ENCODE results near the gene DAP3.
A peak's percentile ranks its signal among the peaks of the same experiment; 100 is the strongest.
"Not testable (repeated sequence)": the region's sequence is repeated elsewhere in the genome, so short reads cannot be mapped to it uniquely, and the experiment has no call there.

The DAP3 gene

DNA sequence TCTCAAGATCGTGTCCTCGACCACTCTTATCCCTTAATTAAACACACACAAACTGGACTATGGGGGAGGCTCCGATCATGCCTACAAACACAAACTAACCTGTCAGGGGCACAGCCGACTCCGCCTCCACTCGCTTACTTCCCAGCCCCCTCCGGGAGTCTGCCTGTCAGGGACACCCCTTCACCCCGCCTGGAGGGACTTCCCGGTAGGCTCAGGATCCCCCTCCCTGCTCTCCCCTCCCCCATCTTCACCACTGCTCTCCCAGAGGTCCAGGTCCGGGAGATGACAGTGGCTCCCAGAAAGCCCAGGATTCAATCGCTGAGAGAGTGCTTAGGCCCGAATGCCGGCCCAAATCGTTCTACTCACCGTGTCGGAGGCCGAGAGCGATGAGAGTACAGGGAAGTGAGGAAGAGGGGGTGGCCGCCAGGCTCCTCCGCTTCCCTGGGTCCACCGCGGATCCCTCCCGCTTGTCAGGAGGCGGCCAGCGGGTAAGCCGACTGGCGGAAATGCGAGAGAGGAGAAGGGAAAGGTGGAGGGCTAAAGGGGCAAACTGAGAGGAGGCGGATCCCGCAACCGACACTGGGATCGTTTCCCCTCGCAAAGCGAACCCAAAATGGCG, 1.1 kb upstream of the DAP3 start:
- not testable (repeated sequence) for DNase-seq (ENCODE audit: low read depth); H3K9me3 ChIP-seq (ENCODE audit: control insufficient read depth, low read length); H3K27me3 ChIP-seq (replicated peaks; ENCODE audit: control insufficient read depth, insufficient read depth, low read length)
- H3K36me3 ChIP-seq (ENCODE audit: control insufficient read depth, insufficient read depth, low read length, severe bottlenecking) = peaks cover 16% of the 10 kb centered on the region
- H3K4me3 ChIP-seq (ENCODE audit: low read length) = peak overlapping the region; percentile 99
- H3K4me1 ChIP-seq (ENCODE audit: control insufficient read depth, insufficient read depth, low read length) = peaks cover 24% of the 10 kb centered on the region
- peak overlapping the region; percentile 100 for H3K9ac ChIP-seq (ENCODE audit: low read length)

DNA sequence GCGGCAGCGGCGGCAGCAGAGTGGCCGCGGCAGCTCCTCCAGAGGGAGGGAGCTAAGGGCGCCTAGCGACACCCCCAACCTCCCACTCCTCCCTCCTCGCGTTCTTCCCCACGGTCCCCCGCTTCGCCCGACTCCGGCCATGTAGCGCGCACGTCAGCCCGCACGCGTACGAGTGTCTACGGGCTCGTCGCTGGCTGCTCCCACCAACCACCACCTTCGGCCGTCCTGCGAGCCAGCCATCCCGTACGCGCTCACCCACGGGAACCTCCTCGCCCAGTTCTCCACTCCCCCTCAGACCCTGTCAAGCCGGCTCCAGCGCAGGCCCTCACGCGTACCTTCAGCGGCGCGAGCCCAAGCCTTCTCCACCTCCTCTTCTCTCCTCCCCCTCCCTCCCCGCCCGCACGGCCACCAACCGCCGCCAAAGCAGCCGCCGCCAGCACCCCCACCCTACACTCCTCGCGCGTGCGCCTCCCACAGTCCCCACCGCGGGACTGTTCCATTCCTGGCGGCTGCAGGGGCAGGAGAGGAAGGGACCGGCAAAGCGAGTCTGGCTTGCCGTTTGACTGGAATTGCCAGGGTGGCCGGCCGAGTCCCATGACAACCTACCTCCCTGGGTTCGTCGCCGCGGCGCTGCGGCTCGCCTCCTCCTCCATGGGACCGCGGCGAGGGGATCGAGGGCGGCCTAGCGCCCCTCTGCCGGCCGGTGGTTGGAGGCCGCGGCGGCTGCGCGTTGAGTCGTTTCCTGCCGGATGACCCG, 389 bp upstream of the DAP3 start, which contains the start of gene YY1AP1:
TSS of gene YY1AP1 (minus strand) at position 451 of the 757 bp plus-strand sequence. CDS start 8,338 bp downstream, outside the sequence.
- H3K9ac ChIP-seq (ENCODE audit: low read length) = peak within 1 kb of the TSS; percentile 100
- no peaks in the 10 kb centered on the region for H3K9me3 ChIP-seq (ENCODE audit: control insufficient read depth, low read length)
- H3K4me1 ChIP-seq (ENCODE audit: control insufficient read depth, insufficient read depth, low read length) = peaks cover 24% of the 10 kb centered on the region
- H3K4me3 ChIP-seq (ENCODE audit: low read length) = peak within 1 kb of the TSS; percentile 99
- DNase-seq (ENCODE audit: low read depth) = peak; percentile 96
- no peaks in the 10 kb centered on the region for H3K27me3 ChIP-seq (replicated peaks; ENCODE audit: control insufficient read depth, insufficient read depth, low read length)
- peaks cover 16% of the 10 kb centered on the region for H3K36me3 ChIP-seq (ENCODE audit: control insufficient read depth, insufficient read depth, low read length, severe bottlenecking)

DNA sequence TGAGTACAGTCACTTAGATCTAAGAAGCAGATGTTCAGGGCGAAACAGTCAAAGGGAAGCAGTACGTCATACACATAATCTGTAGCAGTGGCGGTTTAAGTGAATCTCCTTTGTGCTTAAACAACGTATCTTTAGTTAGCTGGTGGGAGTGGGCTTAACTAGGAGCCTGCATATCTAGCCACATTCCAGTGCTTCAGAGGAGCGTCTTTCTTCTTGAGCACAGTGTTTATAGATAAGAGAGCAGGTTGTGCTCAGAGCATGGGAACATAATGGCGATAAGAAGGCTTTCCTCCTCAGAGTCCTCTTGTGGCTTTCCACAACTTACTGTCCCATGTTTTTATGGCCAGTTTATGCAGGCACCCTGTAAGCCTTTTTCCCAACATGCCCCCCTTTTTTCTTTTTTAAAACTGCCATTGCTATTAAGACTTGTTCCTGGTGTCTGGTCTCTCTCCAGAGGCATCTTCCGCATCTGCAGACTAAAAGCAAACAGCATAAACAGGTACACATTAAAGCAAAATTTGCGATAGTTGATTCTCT, 3.2 kb downstream of the DAP3 start:
- Histone ChIP-seq H3K9ac (ENCODE audit: low read length) (no peak overlapping the region), H3K9me3 (ENCODE audit: control insufficient read depth, low read length) (no peaks in the 10 kb centered on the region), H3K4me1 (ENCODE audit: control insufficient read depth, insufficient read depth, low read length) (peaks cover 17% of the 10 kb centered on the region), H3K27me3 (replicated peaks; ENCODE audit: control insufficient read depth, insufficient read depth, low read length) (no peaks in the 10 kb centered on the region), H3K36me3 (ENCODE audit: control insufficient read depth, insufficient read depth, low read length, severe bottlenecking) (peaks cover 16% of the 10 kb centered on the region), H3K4me3 (ENCODE audit: low read length) (no peak overlapping the region)
- no peak for DNase-seq (ENCODE audit: low read depth)

DNA sequence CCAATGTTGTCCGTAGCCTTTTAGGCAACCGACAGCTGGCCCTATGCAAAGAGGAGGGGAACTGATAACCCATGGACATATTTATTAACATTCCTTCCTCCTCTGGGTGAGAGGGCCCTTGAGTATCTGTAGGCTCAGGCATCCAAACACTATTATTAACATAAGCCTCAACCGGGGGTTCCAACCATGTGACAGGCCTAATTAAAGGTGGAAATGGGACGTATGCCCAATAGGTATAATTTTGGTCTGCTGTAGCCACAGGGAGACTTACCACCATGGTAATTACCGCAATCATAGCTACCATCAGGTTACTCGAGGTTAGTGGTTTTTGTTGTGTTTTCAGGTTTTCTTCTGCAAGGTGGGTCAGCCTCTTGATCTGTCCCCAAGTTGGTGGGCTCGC, 5.3 kb downstream of the DAP3 start:
- DNase-seq (ENCODE audit: low read depth) = no peak
- Histone ChIP-seq H3K27me3 (replicated peaks; ENCODE audit: control insufficient read depth, insufficient read depth, low read length) (no peaks in the 10 kb centered on the region), H3K4me1 (ENCODE audit: control insufficient read depth, insufficient read depth, low read length) (peaks cover 24% of the 10 kb centered on the region), H3K36me3 (ENCODE audit: control insufficient read depth, insufficient read depth, low read length, severe bottlenecking) (peaks cover 16% of the 10 kb centered on the region), H3K9me3 (ENCODE audit: control insufficient read depth, low read length) (no peaks in the 10 kb centered on the region), H3K4me3 (ENCODE audit: low read length) (no peak overlapping the region), H3K9ac (ENCODE audit: low read length) (no peak overlapping the region)

DNA sequence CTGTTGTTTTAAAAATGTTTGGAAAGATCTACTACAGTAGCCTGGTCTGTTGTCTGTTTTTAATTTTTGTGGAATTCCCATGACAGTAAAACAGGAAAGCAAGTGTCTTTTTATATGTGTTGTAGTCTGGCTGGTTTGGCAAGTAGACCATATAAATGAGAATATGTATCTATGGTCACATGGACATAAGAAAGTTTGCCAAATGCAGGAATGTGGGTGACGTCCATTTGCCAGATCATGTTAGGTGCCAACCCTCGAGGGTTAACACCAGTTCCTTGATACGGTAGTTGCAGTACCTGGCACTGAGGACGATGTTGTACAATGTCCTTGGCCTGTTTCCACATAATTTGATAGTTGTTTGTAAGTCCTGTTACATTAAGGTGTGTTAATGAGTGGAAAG, 6.2 kb downstream of the DAP3 start:
- no peak overlapping the region for H3K9ac ChIP-seq (ENCODE audit: low read length)
- H3K27me3 ChIP-seq (replicated peaks; ENCODE audit: control insufficient read depth, insufficient read depth, low read length) = no peaks in the 10 kb centered on the region
- peaks cover 16% of the 10 kb centered on the region for H3K36me3 ChIP-seq (ENCODE audit: control insufficient read depth, insufficient read depth, low read length, severe bottlenecking)
- no peak overlapping the region for H3K4me3 ChIP-seq (ENCODE audit: low read length)
- peaks cover 21% of the 10 kb centered on the region for H3K4me1 ChIP-seq (ENCODE audit: control insufficient read depth, insufficient read depth, low read length)
- DNase-seq (ENCODE audit: low read depth) = no peak
- no peaks in the 10 kb centered on the region for H3K9me3 ChIP-seq (ENCODE audit: control insufficient read depth, low read length)

DNA sequence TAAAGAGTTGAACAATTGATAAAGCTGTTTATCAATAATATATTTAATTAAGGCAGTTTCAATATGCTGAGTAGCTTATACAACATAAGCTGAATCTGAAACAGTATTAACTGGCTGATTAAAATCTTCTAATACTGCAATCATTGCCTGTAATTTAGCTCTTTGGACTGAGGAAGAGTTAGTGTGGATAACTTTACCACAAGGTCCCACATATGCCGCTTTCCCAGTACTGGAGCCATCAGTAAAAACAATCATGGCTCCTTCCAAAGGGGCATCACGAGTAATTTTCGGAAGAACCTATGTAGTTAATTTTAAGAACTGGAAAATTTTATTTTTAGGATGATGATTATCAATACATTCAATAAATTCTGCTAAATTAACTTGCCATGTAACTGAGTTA, 6.7 kb downstream of the DAP3 start:
- DNase-seq (ENCODE audit: low read depth) = no peak
- H3K27me3 ChIP-seq (replicated peaks; ENCODE audit: control insufficient read depth, insufficient read depth, low read length) = no peaks in the 10 kb centered on the region
- no peaks in the 10 kb centered on the region for H3K9me3 ChIP-seq (ENCODE audit: control insufficient read depth, low read length)
- H3K4me3 ChIP-seq (ENCODE audit: low read length) = no peak overlapping the region
- H3K9ac ChIP-seq (ENCODE audit: low read length) = no peak overlapping the region
- peaks cover 16% of the 10 kb centered on the region for H3K4me1 ChIP-seq (ENCODE audit: control insufficient read depth, insufficient read depth, low read length)
- H3K36me3 ChIP-seq (ENCODE audit: control insufficient read depth, insufficient read depth, low read length, severe bottlenecking) = peaks cover 16% of the 10 kb centered on the region

DNA sequence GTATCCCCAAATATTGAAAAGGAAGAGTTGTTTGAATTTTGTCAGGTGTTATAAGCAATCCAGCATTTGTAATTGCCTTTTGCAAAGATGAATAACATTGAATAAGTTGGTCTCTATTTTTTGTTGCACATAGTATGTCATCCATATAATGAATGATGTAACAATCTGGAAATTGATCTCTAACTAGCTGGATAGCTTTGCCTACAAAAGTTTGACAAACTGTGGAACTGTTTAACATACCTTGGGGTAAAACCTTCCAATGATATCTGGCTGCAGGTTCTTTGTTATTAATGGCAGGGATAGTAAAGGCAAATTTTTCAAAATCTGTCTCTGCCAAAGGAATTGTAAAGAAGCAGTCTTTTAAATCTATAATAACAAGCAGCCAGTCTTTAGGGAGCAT, 7.6 kb downstream of the DAP3 start:
- no peak overlapping the region for H3K4me3 ChIP-seq (ENCODE audit: low read length)
- peaks cover 10% of the 10 kb centered on the region for H3K36me3 ChIP-seq (ENCODE audit: control insufficient read depth, insufficient read depth, low read length, severe bottlenecking)
- no peak for DNase-seq (ENCODE audit: low read depth)
- H3K4me1 ChIP-seq (ENCODE audit: control insufficient read depth, insufficient read depth, low read length) = peaks cover 15% of the 10 kb centered on the region
- no peaks in the 10 kb centered on the region for H3K27me3 ChIP-seq (replicated peaks; ENCODE audit: control insufficient read depth, insufficient read depth, low read length)
- H3K9me3 ChIP-seq (ENCODE audit: control insufficient read depth, low read length) = no peaks in the 10 kb centered on the region
- H3K9ac ChIP-seq (ENCODE audit: low read length) = no peak overlapping the region

DNA sequence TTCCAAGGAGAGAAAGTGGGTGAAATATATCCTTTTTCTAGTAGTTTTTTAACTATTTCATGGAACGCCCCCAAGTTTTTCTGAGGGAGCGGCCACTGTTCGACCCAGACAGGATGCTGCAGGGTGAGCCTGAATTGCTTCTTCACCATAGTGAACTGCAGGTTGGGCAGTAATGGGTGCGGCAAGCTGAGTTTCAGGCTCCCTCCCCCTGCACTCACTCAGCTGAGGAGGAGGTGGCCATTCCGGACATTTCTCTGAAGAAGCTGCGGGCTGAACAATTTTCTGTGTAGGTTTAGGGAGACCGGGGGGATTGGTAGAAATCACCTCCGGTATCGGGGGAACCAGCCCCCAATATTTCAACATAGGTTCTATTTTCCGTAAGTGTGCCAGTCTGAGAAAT, 8.2 kb downstream of the DAP3 start:
- DNase-seq (ENCODE audit: low read depth) = no peak
- H3K4me1 ChIP-seq (ENCODE audit: control insufficient read depth, insufficient read depth, low read length) = peaks cover 15% of the 10 kb centered on the region
- no peaks in the 10 kb centered on the region for H3K27me3 ChIP-seq (replicated peaks; ENCODE audit: control insufficient read depth, insufficient read depth, low read length)
- H3K9ac ChIP-seq (ENCODE audit: low read length) = no peak overlapping the region
- H3K9me3 ChIP-seq (ENCODE audit: control insufficient read depth, low read length) = no peaks in the 10 kb centered on the region
- peaks cover 5% of the 10 kb centered on the region for H3K36me3 ChIP-seq (ENCODE audit: control insufficient read depth, insufficient read depth, low read length, severe bottlenecking)
- H3K4me3 ChIP-seq (ENCODE audit: low read length) = no peak overlapping the region

DNA sequence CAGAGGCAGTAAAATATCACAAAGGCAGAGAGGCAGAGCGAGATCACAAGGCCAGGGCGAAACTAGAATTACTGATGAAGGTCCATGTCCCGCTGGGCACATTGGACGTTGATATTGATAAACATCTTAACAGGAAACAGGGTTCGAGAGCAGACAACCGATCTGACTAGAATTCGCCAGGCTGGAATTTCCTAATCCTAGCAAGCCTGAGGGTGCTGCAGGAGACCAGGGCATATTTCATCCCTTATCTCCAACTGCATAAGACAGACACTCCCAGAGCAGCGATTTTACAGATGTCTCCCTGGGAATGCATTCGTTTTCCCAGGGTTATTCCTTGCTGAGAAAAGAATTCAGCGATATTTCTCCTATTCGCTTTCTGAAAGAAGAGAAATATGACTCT, 8.7 kb downstream of the DAP3 start:
- peaks cover 15% of the 10 kb centered on the region for H3K4me1 ChIP-seq (ENCODE audit: control insufficient read depth, insufficient read depth, low read length)
- H3K9me3 ChIP-seq (ENCODE audit: control insufficient read depth, low read length); H3K27me3 ChIP-seq (replicated peaks; ENCODE audit: control insufficient read depth, insufficient read depth, low read length); H3K4me3 ChIP-seq (ENCODE audit: low read length); H3K9ac ChIP-seq (ENCODE audit: low read length); H3K36me3 ChIP-seq (ENCODE audit: control insufficient read depth, insufficient read depth, low read length, severe bottlenecking); DNase-seq (ENCODE audit: low read depth): not testable (repeated sequence)

DNA sequence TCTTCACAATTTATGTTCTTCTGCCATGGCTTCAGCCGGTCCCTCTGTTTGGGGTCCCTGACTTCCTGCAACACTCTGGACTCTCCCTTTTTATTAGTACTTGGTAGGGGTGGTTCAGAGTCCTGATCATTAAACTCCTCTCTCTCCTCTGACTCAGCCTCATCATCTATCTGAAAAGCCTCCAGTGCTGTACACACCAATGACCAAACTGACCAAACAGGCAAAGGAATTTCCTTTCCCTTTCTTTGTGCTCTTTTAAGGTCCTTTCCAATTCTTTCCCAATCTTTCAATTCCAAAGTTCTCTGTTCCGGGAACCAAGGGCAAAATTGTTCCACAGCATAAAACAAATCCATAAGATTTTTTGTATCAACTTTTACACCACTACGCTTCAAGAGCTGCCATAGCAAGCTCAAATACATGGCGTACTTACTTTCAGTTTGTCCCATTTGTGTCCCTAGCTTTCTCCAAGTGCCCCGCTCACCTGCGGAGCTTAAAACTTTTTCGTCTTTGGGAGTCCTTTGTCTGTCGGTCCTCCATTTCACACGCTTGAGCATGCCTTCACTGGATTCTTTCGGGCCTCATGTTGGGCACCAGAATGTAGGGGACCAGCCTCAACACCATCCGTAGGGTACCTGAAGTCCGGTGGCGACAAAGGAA, 9.6 kb downstream of the DAP3 start:
- Histone ChIP-seq H3K36me3 (ENCODE audit: control insufficient read depth, insufficient read depth, low read length, severe bottlenecking) (no peaks in the 10 kb centered on the region), H3K4me1 (ENCODE audit: control insufficient read depth, insufficient read depth, low read length) (peaks cover 15% of the 10 kb centered on the region), H3K4me3 (ENCODE audit: low read length) (no peak overlapping the region), H3K9ac (ENCODE audit: low read length) (no peak overlapping the region), H3K9me3 (ENCODE audit: control insufficient read depth, low read length) (no peaks in the 10 kb centered on the region), H3K27me3 (replicated peaks; ENCODE audit: control insufficient read depth, insufficient read depth, low read length) (no peaks in the 10 kb centered on the region)
- DNase-seq (ENCODE audit: low read depth) = peak; percentile 38

DNA sequence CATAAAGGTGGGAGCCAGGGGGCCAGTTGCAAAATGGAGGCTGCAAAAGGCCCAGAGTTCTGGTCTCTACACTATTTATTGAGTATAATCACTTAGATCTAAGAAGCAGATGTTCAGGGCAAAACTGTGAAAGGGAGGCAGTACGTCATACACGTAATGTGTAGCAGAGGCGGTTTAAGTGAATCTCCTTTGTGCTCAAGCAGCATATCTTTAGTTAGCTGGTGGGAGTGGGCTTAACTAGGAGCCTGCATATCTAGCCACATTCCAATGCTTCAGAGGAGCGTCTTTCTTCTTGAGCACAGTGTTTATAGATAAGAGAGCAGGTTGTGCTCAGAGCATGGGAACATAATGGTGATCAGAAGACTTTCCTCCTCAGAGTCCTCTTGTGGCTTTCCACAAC, 10.2 kb downstream of the DAP3 start:
- not testable (repeated sequence) for H3K4me3 ChIP-seq (ENCODE audit: low read length); DNase-seq (ENCODE audit: low read depth); H3K36me3 ChIP-seq (ENCODE audit: control insufficient read depth, insufficient read depth, low read length, severe bottlenecking); H3K9me3 ChIP-seq (ENCODE audit: control insufficient read depth, low read length); H3K9ac ChIP-seq (ENCODE audit: low read length); H3K27me3 ChIP-seq (replicated peaks; ENCODE audit: control insufficient read depth, insufficient read depth, low read length)
- H3K4me1 ChIP-seq (ENCODE audit: control insufficient read depth, insufficient read depth, low read length) = peaks cover 15% of the 10 kb centered on the region

Data from adipocyte (in vitro differentiated cells).